Measurements from ENCODE around the gene FIGNL1.

DNA sequence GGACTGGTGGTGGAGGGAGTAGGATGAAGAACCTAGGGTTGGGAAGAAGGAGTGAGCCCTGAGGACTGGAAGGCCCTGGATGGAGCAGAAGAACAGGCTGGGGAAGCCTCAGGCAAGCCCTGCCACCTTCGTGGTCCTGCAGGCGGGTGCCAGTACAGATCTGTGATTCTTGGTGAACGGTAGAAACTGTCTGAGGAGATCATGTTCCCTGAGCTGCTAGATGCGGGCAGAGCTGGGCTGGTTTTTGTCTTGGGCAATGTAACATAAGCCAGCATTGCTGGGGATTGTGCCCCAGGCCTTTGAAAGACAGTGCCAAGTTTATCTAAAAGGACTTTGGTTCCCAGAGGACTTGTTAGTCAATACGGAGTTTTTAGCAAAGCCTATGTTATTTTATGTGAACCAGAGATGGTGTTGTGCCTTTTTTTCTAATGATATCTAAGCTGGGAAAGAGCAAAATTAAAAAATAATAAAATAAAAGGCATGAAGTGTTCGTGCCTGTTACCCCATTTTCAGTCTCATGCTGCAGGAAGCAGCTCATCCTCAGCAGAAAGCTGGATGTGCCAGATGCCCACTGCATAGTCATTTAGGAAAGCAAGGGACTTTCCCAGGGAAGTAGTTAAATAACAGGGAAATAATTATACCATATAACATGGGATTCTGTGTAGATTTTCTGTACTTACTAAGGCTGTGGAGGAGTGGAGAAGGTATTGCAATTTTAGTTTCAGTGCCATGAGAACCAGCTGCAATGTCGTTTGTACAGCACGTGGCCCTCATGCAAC, 24.4 kb upstream of the FIGNL1 start:
- TF ChIP-seq, protein P1, sequence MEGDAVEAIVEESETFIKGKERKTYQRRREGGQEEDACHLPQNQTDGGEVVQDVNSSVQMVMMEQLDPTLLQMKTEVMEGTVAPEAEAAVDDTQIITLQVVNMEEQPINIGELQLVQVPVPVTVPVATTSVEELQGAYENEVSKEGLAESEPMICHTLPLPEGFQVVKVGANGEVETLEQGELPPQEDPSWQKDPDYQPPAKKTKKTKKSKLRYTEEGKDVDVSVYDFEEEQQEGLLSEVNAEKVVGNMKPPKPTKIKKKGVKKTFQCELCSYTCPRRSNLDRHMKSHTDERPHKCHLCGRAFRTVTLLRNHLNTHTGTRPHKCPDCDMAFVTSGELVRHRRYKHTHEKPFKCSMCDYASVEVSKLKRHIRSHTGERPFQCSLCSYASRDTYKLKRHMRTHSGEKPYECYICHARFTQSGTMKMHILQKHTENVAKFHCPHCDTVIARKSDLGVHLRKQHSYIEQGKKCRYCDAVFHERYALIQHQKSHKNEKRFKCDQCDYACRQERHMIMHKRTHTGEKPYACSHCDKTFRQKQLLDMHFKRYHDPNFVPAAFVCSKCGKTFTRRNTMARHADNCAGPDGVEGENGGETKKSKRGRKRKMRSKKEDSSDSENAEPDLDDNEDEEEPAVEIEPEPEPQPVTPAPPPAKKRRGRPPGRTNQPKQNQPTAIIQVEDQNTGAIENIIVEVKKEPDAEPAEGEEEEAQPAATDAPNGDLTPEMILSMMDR (IDR thresholded peaks at IDR 0.05 in 2 of 3, conservative IDR thresholded peaks at IDR 0.05 in 1 of 3; ENCODE audit: control insufficient read depth in 2 of 3, extremely low read depth in 1 of 3, insufficient read depth in 1 of 3, low read depth in 3 of 3, low read length in 3 of 3), result no peak
- TF ChIP-seq, protein P2, sequence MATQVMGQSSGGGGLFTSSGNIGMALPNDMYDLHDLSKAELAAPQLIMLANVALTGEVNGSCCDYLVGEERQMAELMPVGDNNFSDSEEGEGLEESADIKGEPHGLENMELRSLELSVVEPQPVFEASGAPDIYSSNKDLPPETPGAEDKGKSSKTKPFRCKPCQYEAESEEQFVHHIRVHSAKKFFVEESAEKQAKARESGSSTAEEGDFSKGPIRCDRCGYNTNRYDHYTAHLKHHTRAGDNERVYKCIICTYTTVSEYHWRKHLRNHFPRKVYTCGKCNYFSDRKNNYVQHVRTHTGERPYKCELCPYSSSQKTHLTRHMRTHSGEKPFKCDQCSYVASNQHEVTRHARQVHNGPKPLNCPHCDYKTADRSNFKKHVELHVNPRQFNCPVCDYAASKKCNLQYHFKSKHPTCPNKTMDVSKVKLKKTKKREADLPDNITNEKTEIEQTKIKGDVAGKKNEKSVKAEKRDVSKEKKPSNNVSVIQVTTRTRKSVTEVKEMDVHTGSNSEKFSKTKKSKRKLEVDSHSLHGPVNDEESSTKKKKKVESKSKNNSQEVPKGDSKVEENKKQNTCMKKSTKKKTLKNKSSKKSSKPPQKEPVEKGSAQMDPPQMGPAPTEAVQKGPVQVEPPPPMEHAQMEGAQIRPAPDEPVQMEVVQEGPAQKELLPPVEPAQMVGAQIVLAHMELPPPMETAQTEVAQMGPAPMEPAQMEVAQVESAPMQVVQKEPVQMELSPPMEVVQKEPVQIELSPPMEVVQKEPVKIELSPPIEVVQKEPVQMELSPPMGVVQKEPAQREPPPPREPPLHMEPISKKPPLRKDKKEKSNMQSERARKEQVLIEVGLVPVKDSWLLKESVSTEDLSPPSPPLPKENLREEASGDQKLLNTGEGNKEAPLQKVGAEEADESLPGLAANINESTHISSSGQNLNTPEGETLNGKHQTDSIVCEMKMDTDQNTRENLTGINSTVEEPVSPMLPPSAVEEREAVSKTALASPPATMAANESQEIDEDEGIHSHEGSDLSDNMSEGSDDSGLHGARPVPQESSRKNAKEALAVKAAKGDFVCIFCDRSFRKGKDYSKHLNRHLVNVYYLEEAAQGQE (IDR thresholded peaks at IDR 0.05; ENCODE audit: low read depth, low read length), result no peak
- TF ChIP-seq, protein P3, sequence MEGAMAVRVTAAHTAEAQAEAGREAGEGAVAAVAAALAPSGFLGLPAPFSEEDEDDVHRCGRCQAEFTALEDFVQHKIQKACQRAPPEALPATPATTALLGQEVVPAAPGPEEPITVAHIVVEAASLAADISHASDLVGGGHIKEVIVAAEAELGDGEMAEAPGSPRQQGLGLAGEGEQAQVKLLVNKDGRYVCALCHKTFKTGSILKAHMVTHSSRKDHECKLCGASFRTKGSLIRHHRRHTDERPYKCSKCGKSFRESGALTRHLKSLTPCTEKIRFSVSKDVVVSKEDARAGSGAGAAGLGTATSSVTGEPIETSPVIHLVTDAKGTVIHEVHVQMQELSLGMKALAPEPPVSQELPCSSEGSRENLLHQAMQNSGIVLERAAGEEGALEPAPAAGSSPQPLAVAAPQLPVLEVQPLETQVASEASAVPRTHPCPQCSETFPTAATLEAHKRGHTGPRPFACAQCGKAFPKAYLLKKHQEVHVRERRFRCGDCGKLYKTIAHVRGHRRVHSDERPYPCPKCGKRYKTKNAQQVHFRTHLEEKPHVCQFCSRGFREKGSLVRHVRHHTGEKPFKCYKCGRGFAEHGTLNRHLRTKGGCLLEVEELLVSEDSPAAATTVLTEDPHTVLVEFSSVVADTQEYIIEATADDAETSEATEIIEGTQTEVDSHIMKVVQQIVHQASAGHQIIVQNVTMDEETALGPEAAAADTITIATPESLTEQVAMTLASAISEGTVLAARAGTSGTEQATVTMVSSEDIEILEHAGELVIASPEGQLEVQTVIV (IDR thresholded peaks at IDR 0.05; ENCODE audit: borderline replicate concordance, partially characterized antibody), result no peak
- TF ChIP-seq POLR2A (IDR thresholded peaks at IDR 0.05; ENCODE audit: low read depth, low read length), result no peak
- no peak for TF ChIP-seq POLR2AphosphoS5 (IDR thresholded peaks at IDR 0.05; ENCODE audit: low read length)
- TF ChIP-seq KDM1A (IDR thresholded peaks at IDR 0.05; ENCODE audit: borderline replicate concordance), result no peak
- TF ChIP-seq, protein P4, sequence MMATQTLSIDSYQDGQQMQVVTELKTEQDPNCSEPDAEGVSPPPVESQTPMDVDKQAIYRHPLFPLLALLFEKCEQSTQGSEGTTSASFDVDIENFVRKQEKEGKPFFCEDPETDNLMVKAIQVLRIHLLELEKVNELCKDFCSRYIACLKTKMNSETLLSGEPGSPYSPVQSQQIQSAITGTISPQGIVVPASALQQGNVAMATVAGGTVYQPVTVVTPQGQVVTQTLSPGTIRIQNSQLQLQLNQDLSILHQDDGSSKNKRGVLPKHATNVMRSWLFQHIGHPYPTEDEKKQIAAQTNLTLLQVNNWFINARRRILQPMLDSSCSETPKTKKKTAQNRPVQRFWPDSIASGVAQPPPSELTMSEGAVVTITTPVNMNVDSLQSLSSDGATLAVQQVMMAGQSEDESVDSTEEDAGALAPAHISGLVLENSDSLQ (IDR thresholded peaks at IDR 0.05), result no peak
- no peak for TF ChIP-seq FOS (IDR thresholded peaks at IDR 0.05; ENCODE audit: borderline replicate concordance, extremely low read depth, insufficient read length)
- TF ChIP-seq RAD51 (IDR thresholded peaks at IDR 0.05), result no peak
- TF ChIP-seq CREM (IDR thresholded peaks at IDR 0.05; ENCODE audit: low read depth), result no peak
- TF ChIP-seq FOXM1 (IDR thresholded peaks at IDR 0.05; ENCODE audit: low read depth, low read length), result no peak
